Spleen (tissue), 11 donors: ENCODE measurements around the gene OVOL3. TPM values are rescaled to one million over a fixed set of nuclear protein-coding genes. Genes with fewer than 3 reads are reported as not detected.

Experiments
- DNase-seq: peaks from one replicate; pipeline ENCODE4 v3.0.0-alpha.2; 2020
- H3K27ac ChIP-seq, 8 donors: fragments of 200-600 bp; sonication (generic) in 7 of 8; 1 replicate in 4 of 8; 2 replicates in 4 of 8; pipeline versions ENCODE4 v1.5.0 to v1.8.0; 2016 to 2021; ENCODE audit warnings: inconsistent platforms in 4 of 8, mild to moderate bottlenecking in 4 of 8, moderate library complexity in 1 of 8
- H3K27me3 ChIP-seq, 7 donors: fragments of 200-600 bp; sonication (generic) in 6 of 7; replicated peaks in 1 of 7; 1 replicate in 4 of 7; 2 replicates in 3 of 7; pipeline versions ENCODE4 v1.5.0 to v1.8.0; 2016 to 2021; ENCODE audit warnings: inconsistent platforms in 3 of 7, mild to moderate bottlenecking in 1 of 7
- H3K36me3 ChIP-seq, 6 donors: fragments of 200-600 bp; sonication (generic) in 5 of 6; 1 replicate in 4 of 6; 2 replicates in 2 of 6; pipeline versions ENCODE4 v1.5.0 to v1.8.0; 2016 to 2021; ENCODE audit warnings: inconsistent platforms in 2 of 6
- H3K4me1 ChIP-seq, 6 donors: fragments of 200-600 bp; sonication (generic) in 5 of 6; 1 replicate in 3 of 6; 2 replicates in 3 of 6; pipeline versions ENCODE4 v1.5.0 to v1.8.0; 2016 to 2021; ENCODE audit warnings: inconsistent platforms in 3 of 6
- H3K4me3 ChIP-seq, 8 donors: fragments of 200-600 bp; sonication (generic) in 7 of 8; 1 replicate in 4 of 8; 2 replicates in 4 of 8; pipeline versions ENCODE4 v1.5.0 to v1.8.0; 2016 to 2021; ENCODE audit warnings: inconsistent platforms in 4 of 8, mild to moderate bottlenecking in 4 of 8, moderate library complexity in 2 of 8
- H3K9me3 ChIP-seq, 8 donors: fragments of 200-600 bp; sonication (generic) in 7 of 8; 1 replicate in 4 of 8; 2 replicates in 4 of 8; pipeline versions ENCODE4 v1.5.0 to v1.8.0; 2016 to 2021; ENCODE audit warnings: inconsistent platforms in 4 of 8
- POLR2A ChIP-seq, 3 donors: fragments of 450-650 bp; IDR thresholded peaks; one replicate each; pipeline ENCODE4 v1.5.1; 2017; ENCODE audit warnings: antibody characterized with exemption in 3 of 3, mild to moderate bottlenecking in 1 of 3
- POLR2AphosphoS5 ChIP-seq, 3 donors: sonication (generic); formaldehyde crosslinking; IDR thresholded peaks; one replicate each; pipeline ENCODE4 v1.5.1; 2017; ENCODE audit warnings: antibody characterized with exemption in 3 of 3
- WGBS, 5 donors: extraction: QIAGEN DNeasy Blood & Tissue Kit in 3 of 5; methylation state at CpG; one replicate each; pipeline versions ENCODE4 v1.1.5 to v1.1.7; 2013 to 2018; 5-methylcytosine and 5-hydroxymethylcytosine counted together
- intact Hi-C: fragments of 100-400 bp; cut with DNase I; formaldehyde crosslinking; loops from one replicate; pipeline ENCODE4 v1.15.0; 2023; ENCODE audit warnings: low total_unique reads
- polyA plus RNA-seq, 3 donors: library from polyadenylated mRNA; stranded (reverse); fragments of 200-250 nt; gene quantifications; one replicate each; pipeline ENCODE4 v1.2.1, GENCODE V29; 2013
- total RNA-seq, 7 donors: library from RNA; depleted of rRNA in 3 of 7; stranded (reverse); fragments of >200 nt in 3 of 7; fragmentation: NEBNext Ultra II Directional in 4 of 7; extraction: Animal tissue kit (Norgen Biotek cat#: 25700) in 4 of 7; gene quantifications; one replicate each; pipeline versions ENCODE4 v1.1.0 to v1.2.1, GENCODE V29; 2016 to 2021
- TF ChIP-seq, protein P1 (sequence below), 11 experiments: fragments of 200-600 bp in 7 of 11; fragments of 450-650 bp in 4 of 11; sonication (generic) in 4 of 11; IDR thresholded peaks in 8 of 11; conservative IDR thresholded peaks in 3 of 11; 1 replicate in 7 of 11; 2 replicates in 4 of 11; pipeline versions ENCODE4 v1.4.0 to v1.8.0; 2016 to 2021; ENCODE audit warnings: antibody characterized with exemption in 11 of 11, inconsistent platforms in 4 of 11, mild to moderate bottlenecking in 1 of 11
- donor health status: healthy with polysubstance abuse.
- donor health status: DM: no; HTN: no; CAD: no; lungs with moderate emphysema.
- donor health status: DM: no; HTN: no; CAD: no.
- donor health status: Bipolar disorder and iron deficiency.
- donor health status: healthy.
- donor health status: DM: no; HTN: no; CAD: no.
- donor health status: DM: yes; HTN: yes; CAD: no.

OVOL3 gene
- total and polyA plus RNA-seq, 10 donors, result 0.11 to 0.22 (median 0.19) TPM; not detected in 7

DNA sequence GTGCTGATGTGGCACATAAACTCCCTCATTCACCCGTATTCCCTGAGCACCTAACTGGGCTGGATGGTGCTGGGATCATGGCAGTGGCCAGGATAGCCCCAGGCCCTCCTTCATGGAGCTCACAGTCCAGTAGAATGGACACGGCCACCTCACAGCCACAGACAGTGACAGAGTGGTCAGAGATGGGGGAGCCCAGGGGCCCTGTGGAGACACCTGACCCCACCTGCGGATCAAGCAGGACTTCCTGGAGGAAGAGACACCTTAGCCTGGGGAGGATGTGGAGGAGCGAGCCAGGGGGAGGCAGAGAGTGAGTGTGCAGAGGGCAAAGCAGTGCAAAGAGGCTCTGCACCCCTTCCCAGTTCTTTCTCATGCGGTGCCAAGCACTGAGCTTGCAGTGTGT is 21.1 kb upstream of the OVOL3 start:
- WGBS, 5 donors, result 93 to 98% (median 97%) methylated on average over 4 to 5 of the region's 5 CpGs
- no peak for DNase-seq
- TF ChIP-seq POLR2AphosphoS5 (IDR thresholded peaks at IDR 0.05), result no peak
- TF ChIP-seq POLR2A (IDR thresholded peaks at IDR 0.05), result no peak
- TF ChIP-seq, protein P1, sequence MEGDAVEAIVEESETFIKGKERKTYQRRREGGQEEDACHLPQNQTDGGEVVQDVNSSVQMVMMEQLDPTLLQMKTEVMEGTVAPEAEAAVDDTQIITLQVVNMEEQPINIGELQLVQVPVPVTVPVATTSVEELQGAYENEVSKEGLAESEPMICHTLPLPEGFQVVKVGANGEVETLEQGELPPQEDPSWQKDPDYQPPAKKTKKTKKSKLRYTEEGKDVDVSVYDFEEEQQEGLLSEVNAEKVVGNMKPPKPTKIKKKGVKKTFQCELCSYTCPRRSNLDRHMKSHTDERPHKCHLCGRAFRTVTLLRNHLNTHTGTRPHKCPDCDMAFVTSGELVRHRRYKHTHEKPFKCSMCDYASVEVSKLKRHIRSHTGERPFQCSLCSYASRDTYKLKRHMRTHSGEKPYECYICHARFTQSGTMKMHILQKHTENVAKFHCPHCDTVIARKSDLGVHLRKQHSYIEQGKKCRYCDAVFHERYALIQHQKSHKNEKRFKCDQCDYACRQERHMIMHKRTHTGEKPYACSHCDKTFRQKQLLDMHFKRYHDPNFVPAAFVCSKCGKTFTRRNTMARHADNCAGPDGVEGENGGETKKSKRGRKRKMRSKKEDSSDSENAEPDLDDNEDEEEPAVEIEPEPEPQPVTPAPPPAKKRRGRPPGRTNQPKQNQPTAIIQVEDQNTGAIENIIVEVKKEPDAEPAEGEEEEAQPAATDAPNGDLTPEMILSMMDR (IDR thresholded peaks at IDR 0.05 in 8 of 11, conservative IDR thresholded peaks at IDR 0.05 in 3 of 11), result no peak
- Histone ChIP-seq H3K9me3 (no peaks in the 10 kb centered on the region), H3K27me3 (no peaks in the 10 kb centered on the region), H3K27ac (no peak overlapping the region), H3K4me3 (no peak overlapping the region), H3K4me1 (no peaks in the 10 kb centered on the region), H3K36me3 (peaks cover 0 to 98% (median 0%) of the 10 kb centered on the region in 6 donors)
- intact Hi-C loops, result no loop called here

DNA sequence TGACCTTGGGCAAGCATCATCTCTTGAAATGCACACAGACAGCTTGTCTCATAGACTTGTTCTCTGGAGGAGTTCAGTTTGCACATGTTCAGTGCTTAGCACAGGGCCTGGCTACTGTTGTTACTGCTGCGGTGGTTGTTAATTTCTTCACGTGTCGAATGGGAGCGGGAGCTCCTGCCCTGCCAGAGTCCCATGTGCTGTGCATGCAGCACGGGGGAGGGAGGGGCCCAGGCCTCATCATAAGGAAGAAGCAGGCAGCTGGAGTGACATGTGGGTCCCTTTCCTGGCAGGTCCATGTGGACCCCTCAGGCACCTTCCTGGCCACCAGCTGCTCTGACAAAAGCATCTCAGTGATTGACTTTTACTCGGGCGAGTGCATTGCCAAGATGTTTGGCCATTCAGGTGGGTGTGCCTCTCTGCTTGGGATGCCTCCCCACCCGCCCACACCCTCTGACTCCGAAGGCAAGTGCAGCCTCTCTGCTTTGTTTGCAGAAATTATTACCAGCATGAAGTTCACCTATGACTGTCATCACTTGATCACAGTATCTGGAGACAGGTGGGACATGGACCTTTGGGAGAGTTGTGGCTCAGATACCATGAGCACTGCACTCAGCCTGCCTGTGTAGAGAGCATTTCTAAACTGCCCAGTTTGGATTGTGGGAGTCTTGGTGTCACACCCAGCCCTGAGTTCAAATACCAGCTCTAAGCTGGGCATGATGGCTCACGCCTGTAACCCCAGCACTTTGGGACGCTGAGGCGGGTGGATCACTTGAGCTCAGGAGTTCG is 19.8 kb upstream of the OVOL3 start:
- Histone ChIP-seq H3K27ac (no peak overlapping the region), H3K9me3 (no peaks in the 10 kb centered on the region), H3K4me1 (no peaks in the 10 kb centered on the region), H3K4me3 (no peak overlapping the region), H3K27me3 (no peaks in the 10 kb centered on the region), H3K36me3 (peaks cover 0 to 100% (median 0%) of the 10 kb centered on the region in 6 donors)
- DNase-seq, result no peak
- WGBS, 5 donors, result 81 to 100% (median 90%) methylated on average over 10 to 13 of the region's 13 CpGs
- intact Hi-C loops, result no loop called here
- no peak for TF ChIP-seq POLR2AphosphoS5 (IDR thresholded peaks at IDR 0.05)
- TF ChIP-seq, protein P1 (IDR thresholded peaks at IDR 0.05 in 8 of 11, conservative IDR thresholded peaks at IDR 0.05 in 3 of 11), result no peak
- TF ChIP-seq POLR2A (IDR thresholded peaks at IDR 0.05), result no peak

DNA sequence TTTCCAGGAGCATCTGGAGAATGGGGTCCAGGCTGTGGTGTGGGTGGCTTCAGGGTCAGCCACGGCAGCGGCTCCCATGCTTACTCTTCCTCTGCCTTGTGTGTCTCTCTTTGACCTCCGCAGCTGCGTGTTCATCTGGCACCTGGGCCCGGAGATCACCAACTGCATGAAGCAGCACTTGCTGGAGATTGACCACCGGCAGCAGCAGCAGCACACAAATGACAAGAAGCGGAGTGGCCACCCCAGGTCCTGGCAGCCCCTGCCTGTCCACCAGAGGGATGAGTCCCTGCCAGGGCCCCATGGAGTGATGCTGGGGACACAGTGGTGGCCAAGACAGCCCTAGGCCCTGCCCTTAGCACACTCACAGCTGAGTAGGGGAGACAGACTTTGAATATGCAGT is 18.4 kb upstream of the OVOL3 start:
- Histone ChIP-seq H3K4me1 (peaks cover 0 to 8% (median 0%) of the 10 kb centered on the region in 6 donors), H3K27ac (no peak overlapping the region), H3K4me3 (no peak overlapping the region), H3K9me3 (no peaks in the 10 kb centered on the region), H3K36me3 (peaks cover 0 to 98% (median 0%) of the 10 kb centered on the region in 6 donors), H3K27me3 (no peaks in the 10 kb centered on the region)
- no peak for TF ChIP-seq POLR2A (IDR thresholded peaks at IDR 0.05)
- no peak for DNase-seq
- WGBS, 5 donors, result 97 to 98% (median 97%) methylated on average over 7 of the region's 7 CpGs
- intact Hi-C loops, result no loop called here

DNA sequence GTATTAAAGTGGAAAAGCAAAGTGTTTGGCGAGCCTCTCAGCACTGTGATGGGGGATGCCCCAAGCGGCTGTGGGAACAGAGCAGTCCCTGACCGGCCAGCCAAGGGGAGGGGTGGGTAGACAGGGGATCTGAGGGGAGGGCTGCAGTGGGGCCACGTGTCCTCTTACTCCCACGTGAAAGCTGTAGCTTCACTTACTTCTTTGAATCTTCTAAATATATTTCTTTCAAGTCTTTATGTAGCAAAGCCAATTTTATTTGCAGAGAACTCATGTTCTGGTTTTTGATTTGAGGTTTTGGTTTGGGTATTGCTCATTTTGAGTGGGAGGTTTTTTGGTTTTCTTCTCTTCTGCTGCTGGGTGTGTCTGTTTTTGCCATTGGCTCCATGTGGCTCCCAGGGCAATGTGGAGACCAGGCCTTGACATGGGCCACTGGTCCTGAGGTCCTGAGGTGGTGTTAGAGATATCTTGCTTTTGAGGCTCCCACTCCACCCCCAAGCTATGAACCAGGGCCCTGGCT is 17.7 kb upstream of the OVOL3 start:
- 70 to 82% (median 74%) methylated on average over 5 of the region's 5 CpGs for WGBS, 5 donors
- no peak for TF ChIP-seq POLR2A (IDR thresholded peaks at IDR 0.05)
- TF ChIP-seq POLR2AphosphoS5 (IDR thresholded peaks at IDR 0.05), result no peak
- TF ChIP-seq, protein P1 (IDR thresholded peaks at IDR 0.05 in 8 of 11, conservative IDR thresholded peaks at IDR 0.05 in 3 of 11), result no peak
- H3K9me3 ChIP-seq, result no peaks in the 10 kb centered on the region
- no peak for DNase-seq
- H3K27me3 ChIP-seq, result no peaks in the 10 kb centered on the region
- peaks cover 0 to 15% (median 0%) of the 10 kb centered on the region in 6 donors for H3K4me1 ChIP-seq
- no peak overlapping the region for H3K4me3 ChIP-seq
- intact Hi-C loops, result no loop called here
- H3K36me3 ChIP-seq, result peaks cover 0 to 92% (median 0%) of the 10 kb centered on the region in 6 donors
- H3K27ac ChIP-seq, result no peak overlapping the region
